H9 (cell line): ENCODE measurements around the gene ANAPC1. TPM values are rescaled to one million over a fixed set of nuclear protein-coding genes. Genes with fewer than 3 reads are reported as not detected.
"Not testable (repeated sequence)": the region's sequence is repeated elsewhere in the genome, so short reads cannot be mapped to it uniquely, and the experiment has no call there.

Experiments
- DNase-seq: peaks from one replicate; pipeline ENCODE4 v3.0.0-alpha.2; 2017
- H2AFZ ChIP-seq: one replicate; pipeline ENCODE4 v1.6.1; 2013; ENCODE audit warnings: mild to moderate bottlenecking, low read length, control low read depth, moderate library complexity
- H2AK5ac ChIP-seq: 2 replicates; pipeline ENCODE4 v1.6.1; 2013; ENCODE audit warnings: low read length, control low read depth, mixed read lengths; ENCODE audit not compliant: insufficient read length
- H2BK120ac ChIP-seq: one replicate; pipeline ENCODE4 v1.6.1; 2013; ENCODE audit warnings: low read depth, mild to moderate bottlenecking, low read length, control low read depth, inconsistent platforms; ENCODE audit not compliant: poor library complexity, severe bottlenecking
- H2BK12ac ChIP-seq: 2 replicates; pipeline ENCODE4 v1.6.1; 2013; ENCODE audit warnings: low read length, control low read depth, mixed read lengths, low read depth; ENCODE audit not compliant: insufficient read length
- H2BK15ac ChIP-seq: 2 replicates; pipeline ENCODE4 v1.6.1; 2013; ENCODE audit warnings: low read depth, low read length, control low read depth
- H2BK20ac ChIP-seq: one replicate; pipeline ENCODE4 v1.6.1; 2013; ENCODE audit warnings: low read depth, mild to moderate bottlenecking, low read length, control low read depth, inconsistent platforms; ENCODE audit not compliant: poor library complexity, severe bottlenecking
- H2BK5ac ChIP-seq: 2 replicates; pipeline ENCODE4 v1.6.1; 2013; ENCODE audit warnings: low read length, control low read depth, mixed read lengths; ENCODE audit not compliant: insufficient read length
- H3K14ac ChIP-seq: 2 replicates; pipeline ENCODE4 v1.6.1; 2013; ENCODE audit warnings: low read length, control low read depth; ENCODE audit not compliant: insufficient read depth
- H3K18ac ChIP-seq: 2 replicates; pipeline ENCODE4 v1.6.1; 2013; ENCODE audit warnings: low read depth, mild to moderate bottlenecking, mixed read lengths, low read length, control low read depth; ENCODE audit not compliant: insufficient read length
- H3K23ac ChIP-seq: 2 replicates; pipeline ENCODE4 v1.6.1; 2013; ENCODE audit warnings: low read length, control low read depth, mixed read lengths, low read depth; ENCODE audit not compliant: insufficient read length
- H3K23me2 ChIP-seq: 2 replicates; pipeline ENCODE4 v1.6.1; 2013; ENCODE audit warnings: low read depth, mild to moderate bottlenecking, mixed read lengths, low read length, control low read depth; ENCODE audit not compliant: insufficient read length, poor library complexity, severe bottlenecking
- H3K27ac ChIP-seq: 2 replicates; pipeline ENCODE4 v1.5.1; 2013; ENCODE audit warnings: low read length, control low read depth, mixed read lengths, low read depth; ENCODE audit not compliant: insufficient read length
- H3K27me3 ChIP-seq: 2 replicates; pipeline ENCODE4 v1.6.1; 2013; ENCODE audit warnings: low read length, control low read depth, inconsistent platforms; ENCODE audit not compliant: insufficient read depth
- H3K4ac ChIP-seq: 2 replicates; pipeline ENCODE4 v1.6.1; 2013; ENCODE audit warnings: low read depth, mild to moderate bottlenecking, control low read depth, inconsistent platforms, low read length, moderate library complexity
- H3K4me1 ChIP-seq: 2 replicates; pipeline ENCODE4 v1.6.1; 2013; ENCODE audit warnings: low read length, control low read depth, inconsistent platforms; ENCODE audit not compliant: insufficient read depth
- H3K4me2 ChIP-seq: 2 replicates; pipeline ENCODE4 v1.6.1; 2013; ENCODE audit warnings: low read length, control low read depth, mixed read lengths; ENCODE audit not compliant: insufficient read length, insufficient read depth
- H3K56ac ChIP-seq: 2 replicates; pipeline ENCODE4 v1.6.1; 2013; ENCODE audit warnings: low read depth, mild to moderate bottlenecking, mixed read lengths, low read length, control low read depth; ENCODE audit not compliant: insufficient read length
- H3K79me1 ChIP-seq: 2 replicates; pipeline ENCODE4 v1.6.1; 2013; ENCODE audit warnings: low read depth, mild to moderate bottlenecking, moderate library complexity, low read length, control low read depth, inconsistent platforms; ENCODE audit not compliant: insufficient read depth, poor library complexity, severe bottlenecking
- H3K79me2 ChIP-seq: 2 replicates; pipeline ENCODE4 v1.6.1; 2013; ENCODE audit warnings: low read length, control low read depth, inconsistent platforms; ENCODE audit not compliant: insufficient read depth
- H3K9ac ChIP-seq: 2 replicates; pipeline ENCODE4 v1.6.1; 2013; ENCODE audit warnings: low read length, control low read depth, mixed read lengths; ENCODE audit not compliant: insufficient read length; ENCODE audit errors: extremely low read depth
- H3K9me3 ChIP-seq: one replicate; pipeline ENCODE4 v1.6.1; 2013; ENCODE audit warnings: low read depth, low read length, inconsistent platforms; ENCODE audit not compliant: control insufficient read depth
- H3T11ph ChIP-seq: one replicate; pipeline ENCODE4 v1.6.1; 2013; ENCODE audit warnings: mild to moderate bottlenecking, low read length, control low read depth, inconsistent platforms
- H4K20me1 ChIP-seq: one replicate; pipeline ENCODE4 v1.6.1; 2013; ENCODE audit not compliant: control insufficient read depth, insufficient read length, insufficient read depth
- H4K5ac ChIP-seq: 2 replicates; pipeline ENCODE4 v1.6.1; 2013; ENCODE audit warnings: low read depth, mild to moderate bottlenecking, mixed read lengths, low read length, control low read depth; ENCODE audit not compliant: insufficient read length
- H4K8ac ChIP-seq: replicated peaks from 2 replicates; pipeline ENCODE4 v1.6.1; 2013; ENCODE audit warnings: low read length, control low read depth, mixed read lengths, low read depth; ENCODE audit not compliant: insufficient read length
- H4K91ac ChIP-seq: 2 replicates; pipeline ENCODE4 v1.6.1; 2013; ENCODE audit warnings: low read depth, mild to moderate bottlenecking, moderate library complexity, mixed read lengths, low read length, control low read depth; ENCODE audit not compliant: insufficient read length
- H3K27ac Mint-ChIP-seq, 3 experiments: 2 replicates in 2 of 3; 3 replicates in 1 of 3; pipeline ENCODE4 v1.8.0; 2020 to 2021; ENCODE audit warnings: mixed read lengths in 3 of 3, mild to moderate bottlenecking in 1 of 3, moderate library complexity in 1 of 3
- H3K27me3 Mint-ChIP-seq: 2 replicates; pipeline ENCODE4 v1.8.0; 2021; ENCODE audit warnings: low read depth, mild to moderate bottlenecking, moderate library complexity, mixed read lengths
- H3K36me3 Mint-ChIP-seq, 3 experiments: 2 replicates in 2 of 3; 3 replicates in 1 of 3; pipeline ENCODE4 v1.8.0; 2020 to 2021; ENCODE audit warnings: low read depth in 3 of 3, mixed read lengths in 3 of 3; ENCODE audit not compliant: insufficient read depth in 1 of 3
- H3K4me1 Mint-ChIP-seq, 2 experiments: 2 replicates each; pipeline ENCODE4 v1.8.0; 2020; ENCODE audit warnings: mixed read lengths in 2 of 2
- H3K4me3 Mint-ChIP-seq, 2 experiments: 2 replicates in 1 of 2; 3 replicates in 1 of 2; pipeline ENCODE4 v1.8.0; 2020 to 2021; ENCODE audit warnings: mild to moderate bottlenecking in 2 of 2, mixed read lengths in 2 of 2, moderate library complexity in 1 of 2
- H3K9me3 Mint-ChIP-seq, 2 experiments: 2 replicates in 1 of 2; 3 replicates in 1 of 2; pipeline ENCODE4 v1.8.0; 2020; ENCODE audit warnings: mild to moderate bottlenecking in 2 of 2, mixed read lengths in 2 of 2, moderate library complexity in 1 of 2
- WGBS: extraction: QIAGEN DNeasy Blood & Tissue Kit; methylation state at CpG from one replicate; pipeline ENCODE4 v1.1.7; 2013; ENCODE audit warnings: missing lambda C conversion rate, low lambda C conversion rate, mixed read lengths; ENCODE audit not compliant: insufficient read length; ENCODE audit errors: extremely low coverage; 5-methylcytosine and 5-hydroxymethylcytosine counted together
- total RNA-seq: library from RNA; stranded (reverse); gene quantifications from 2 replicates; pipeline ENCODE4 v1.2.1, GENCODE V29; 2021

The ANAPC1 gene
- total RNA-seq, 1 experiment from 2014 or later, result 79.1 TPM

DNA sequence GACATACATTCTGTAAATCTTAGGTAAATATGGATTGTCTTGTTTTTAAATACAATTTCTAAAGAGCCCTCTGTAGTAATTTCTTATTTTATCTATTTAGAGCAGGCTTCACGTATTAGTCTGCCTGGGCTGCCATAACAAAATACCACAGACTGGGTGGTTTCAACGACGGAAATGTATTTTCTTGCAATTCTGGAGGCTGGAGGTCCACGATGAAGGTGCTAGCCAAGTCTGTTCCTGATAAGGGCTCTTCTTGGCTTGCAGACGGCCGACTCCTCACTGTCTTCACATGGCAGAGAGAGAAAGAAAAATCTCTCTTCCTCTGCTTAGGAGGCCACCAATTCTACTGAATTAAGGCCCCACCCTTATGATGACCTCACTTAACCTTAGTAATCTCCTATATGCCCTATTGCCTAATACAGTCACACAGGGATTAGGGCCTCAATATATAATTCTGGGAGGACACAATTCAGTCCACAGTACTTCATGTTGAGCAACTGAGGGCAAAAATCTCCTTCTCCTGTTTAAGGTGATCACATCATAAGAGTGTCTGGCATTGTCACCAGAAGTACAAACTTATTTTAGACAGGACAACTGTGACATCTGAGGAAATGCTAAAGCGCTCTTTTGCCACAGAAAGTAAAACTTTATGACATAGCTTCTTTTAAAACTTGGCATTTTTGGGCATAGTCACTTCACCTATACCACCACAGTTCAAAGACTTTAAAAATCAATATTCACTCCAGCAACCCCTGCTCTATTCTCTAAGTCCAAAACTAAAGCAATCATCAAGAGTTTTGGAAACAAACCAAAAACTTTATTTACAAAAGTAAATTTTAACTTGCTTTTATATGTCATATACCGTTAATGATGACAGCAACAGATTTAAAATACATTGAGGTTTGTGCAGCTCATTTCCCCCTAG is 115.5 kb downstream of the ANAPC1 start:
- not testable (repeated sequence) for H4K5ac ChIP-seq, H3K23me2 ChIP-seq, H2BK15ac ChIP-seq, H3K4me1 Mint-ChIP-seq, H3K23ac ChIP-seq, H3K14ac ChIP-seq, H3K4me3 Mint-ChIP-seq, H2BK5ac ChIP-seq, H3K27ac Mint-ChIP-seq, H3K9me3 Mint-ChIP-seq, H3K4ac ChIP-seq, H3K18ac ChIP-seq, H2BK20ac ChIP-seq, H4K91ac ChIP-seq, DNase-seq, H3K4me1 ChIP-seq, H3T11ph ChIP-seq, H2BK12ac ChIP-seq, H4K8ac ChIP-seq, H2BK120ac ChIP-seq, H2AK5ac ChIP-seq, H3K9ac ChIP-seq, H4K20me1 ChIP-seq, H3K27me3 Mint-ChIP-seq, H2AFZ ChIP-seq, H3K27me3 ChIP-seq, H3K9me3 ChIP-seq, H3K27ac ChIP-seq, H3K79me2 ChIP-seq, H3K79me1 ChIP-seq, H3K56ac ChIP-seq, H3K4me2 ChIP-seq
- WGBS, result no CpG with 5 or more reads among the region's 8 CpGs
- peaks cover 7 to 13% (median 10%) of the 10 kb centered on the region in 3 experiments; a peak in 6 of 7 replicates for H3K36me3 Mint-ChIP-seq

DNA sequence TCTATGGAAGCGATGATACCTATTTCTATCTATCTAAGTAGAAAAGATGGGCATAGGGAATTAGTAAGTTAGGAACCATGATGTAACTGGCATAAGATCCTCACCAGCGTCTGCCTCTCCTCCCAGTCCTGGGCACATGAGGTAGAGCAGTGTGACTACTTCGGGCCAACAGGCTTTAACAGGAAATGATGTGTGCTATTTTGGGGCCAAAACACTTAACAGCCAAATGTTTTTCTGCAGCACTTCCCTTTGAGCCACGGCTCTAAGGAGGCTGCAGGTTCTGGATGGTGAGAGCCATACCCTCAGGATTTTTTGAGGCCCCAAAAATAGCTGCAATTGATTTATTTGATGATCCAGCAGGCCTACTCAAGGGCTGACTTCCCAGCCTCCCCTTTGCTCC is 116.9 kb downstream of the ANAPC1 start:
- not testable (repeated sequence) for H3K9me3 ChIP-seq, H3K79me1 ChIP-seq, H4K91ac ChIP-seq, H3K4me1 Mint-ChIP-seq, H2AFZ ChIP-seq, H3K23me2 ChIP-seq, H2BK20ac ChIP-seq, DNase-seq, H3K27ac ChIP-seq, H3K18ac ChIP-seq, H2BK120ac ChIP-seq, H2BK5ac ChIP-seq, H3K27me3 ChIP-seq, H3K4ac ChIP-seq, H3K23ac ChIP-seq, H3K56ac ChIP-seq, H3K27me3 Mint-ChIP-seq, H2AK5ac ChIP-seq, H3K4me1 ChIP-seq, H2BK12ac ChIP-seq, H4K5ac ChIP-seq, H2BK15ac ChIP-seq, H4K20me1 ChIP-seq, H3K14ac ChIP-seq, H3T11ph ChIP-seq, H3K4me2 ChIP-seq, H3K4me3 Mint-ChIP-seq, H3K79me2 ChIP-seq, H3K9me3 Mint-ChIP-seq, H4K8ac ChIP-seq, H3K27ac Mint-ChIP-seq, H3K9ac ChIP-seq
- WGBS, result no CpG with 5 or more reads among the region's 4 CpGs
- H3K36me3 Mint-ChIP-seq, result peaks cover 11 to 20% (median 15%) of the 10 kb centered on the region in 3 experiments; a peak in 6 of 7 replicates
